G401.6 (cell line): ENCODE data around the gene WRNIP1.
"Not testable (repeated sequence)": the region's sequence is repeated elsewhere in the genome, so short reads cannot be mapped to it uniquely, and the experiment has no call there.

Experiments
- FAIRE-seq: peaks from 2 replicates; lab custom pipeline; 2012; peaks lifted over from hg19 to GRCh38; lab: Jason Lieb, UNC

Gene WRNIP1

GRCh38 chr6:2741756-2742155 is 23.4 kb upstream of the WRNIP1 start:
- FAIRE-seq, result no peak

DNA sequence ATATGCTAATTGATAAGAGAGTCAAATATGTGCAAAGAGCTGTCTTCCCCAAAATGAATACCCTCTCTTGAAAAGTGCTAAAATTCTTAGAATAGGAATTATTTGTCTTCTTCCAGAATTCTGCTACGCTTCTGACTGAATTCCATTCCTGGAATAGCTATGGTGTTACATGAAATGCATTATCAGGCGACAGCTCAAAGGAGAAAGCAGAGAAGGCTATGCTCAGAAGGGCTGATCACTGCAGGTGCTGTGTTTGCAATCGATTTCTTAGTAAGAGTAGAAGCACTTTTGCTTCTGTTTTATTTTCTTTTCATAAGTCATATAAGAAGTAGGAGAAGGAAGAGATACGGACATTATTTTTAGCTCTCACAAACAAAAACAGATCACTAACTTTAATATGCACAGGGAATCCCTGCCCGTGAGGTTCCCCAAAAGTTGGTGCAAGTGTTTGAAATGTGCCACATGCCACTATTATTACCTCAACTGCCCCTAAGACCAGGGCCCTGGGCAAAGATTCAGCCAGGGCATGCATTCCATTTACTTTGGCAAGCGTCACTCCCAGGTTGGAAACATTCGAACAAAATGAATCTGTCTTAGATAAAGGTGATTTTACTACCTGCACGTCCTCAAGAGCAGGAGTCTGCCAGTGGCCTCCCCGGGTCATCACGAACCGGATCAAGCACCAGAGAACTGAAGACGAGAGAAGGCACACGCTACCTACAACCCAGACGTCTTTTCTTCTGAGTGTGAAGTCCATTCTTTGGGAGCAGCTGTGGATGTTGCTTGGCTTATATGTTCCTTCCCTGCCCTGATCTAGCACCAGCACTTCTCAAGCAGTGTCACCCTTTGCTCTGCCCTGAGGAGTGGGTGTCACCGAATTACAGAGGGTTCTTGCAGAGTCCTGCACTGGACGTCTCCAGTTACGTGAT is 21.6 kb upstream of the WRNIP1 start:
- FAIRE-seq, result no peak

DNA sequence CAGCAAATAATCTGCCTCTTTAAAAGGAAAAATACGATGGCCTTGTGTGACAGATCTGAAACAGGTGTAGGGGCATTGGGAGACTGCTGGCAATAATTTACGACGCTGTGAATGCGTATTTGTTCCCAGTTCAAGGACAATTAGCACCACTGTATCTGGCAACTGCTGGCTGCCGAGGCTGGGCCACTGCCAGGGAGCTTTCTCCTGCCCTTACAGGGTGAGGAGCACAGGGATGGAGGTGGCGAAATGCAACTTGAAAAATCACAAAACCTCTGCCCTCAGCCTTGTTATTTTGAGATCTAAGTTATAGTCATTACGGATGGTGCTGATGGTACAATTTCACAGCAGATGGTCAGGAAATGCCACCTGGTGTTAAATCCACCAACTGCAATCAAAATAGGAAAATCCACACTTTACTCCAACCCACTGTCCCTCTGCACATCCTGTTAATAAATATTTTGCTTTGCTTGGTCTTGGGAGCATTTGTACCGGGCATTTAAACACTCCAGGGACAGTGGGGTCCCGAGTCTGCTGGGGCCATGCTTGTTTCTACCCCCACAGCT is 20.9 kb upstream of the WRNIP1 start:
- FAIRE-seq, result no peak

- no peak for FAIRE-seq
These were observed 20.4 kb upstream of the WRNIP1 start for GRCh38 chr6:2744778-2745177.

DNA sequence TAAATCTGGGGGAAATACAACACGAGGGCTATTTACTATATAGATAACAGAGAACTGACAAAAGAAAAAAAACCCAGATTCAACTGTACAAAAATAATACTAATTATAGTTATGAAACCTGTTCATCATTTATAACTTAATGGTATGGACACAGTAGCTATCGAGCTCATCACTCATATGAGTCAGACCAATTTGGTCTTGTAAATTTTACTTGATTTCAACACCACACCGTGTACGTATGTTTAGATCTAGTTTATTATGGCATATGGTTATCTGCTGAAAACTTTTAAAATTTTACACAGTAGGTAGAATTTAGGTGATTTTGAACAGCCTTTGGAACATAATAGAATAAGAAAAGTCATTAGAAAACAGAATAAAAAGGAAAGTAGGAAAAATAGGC is 19.9 kb upstream of the WRNIP1 start:
- FAIRE-seq, result peak; percentile 46

DNA sequence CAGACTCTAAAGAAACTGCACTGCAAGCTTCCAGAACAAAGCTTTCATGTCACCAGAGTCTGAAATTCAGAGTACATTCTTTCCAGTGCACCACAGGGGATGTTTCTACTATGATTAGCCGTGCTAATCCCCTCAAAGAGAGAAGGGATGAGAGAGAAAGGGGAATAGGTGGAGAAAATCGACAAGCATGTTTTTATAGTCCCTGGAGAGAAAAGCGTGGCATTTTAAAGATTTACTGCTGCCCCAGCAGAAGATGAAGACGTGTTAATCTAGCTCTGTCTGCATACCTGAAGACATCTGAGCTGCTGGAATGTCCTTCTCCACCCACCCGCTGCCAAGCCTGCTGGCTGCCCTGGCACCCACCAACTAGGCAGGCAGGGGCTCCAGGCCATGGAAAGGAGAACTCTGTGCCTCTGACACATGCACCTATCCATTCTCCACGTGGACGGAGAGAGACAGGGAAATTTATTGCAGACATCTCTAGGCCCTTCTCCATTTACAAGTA is 18.6 kb upstream of the WRNIP1 start:
- FAIRE-seq, result peak; percentile 67

- no peak for FAIRE-seq
These were observed 17.0 kb upstream of the WRNIP1 start for GRCh38 chr6:2748183-2748582.

- FAIRE-seq, result peak; percentile 96
These were observed 15.1 kb upstream of the WRNIP1 start for GRCh38 chr6:2749969-2750600.

GRCh38 chr6:2750832-2751231 is 14.4 kb upstream of the WRNIP1 start, which contains the start of gene MYLK4:
Gene MYLK4 (minus strand): TSS chr6:2750922. CDS start chr6:2749294, 1,628 bp downstream.
- no peak for FAIRE-seq

DNA sequence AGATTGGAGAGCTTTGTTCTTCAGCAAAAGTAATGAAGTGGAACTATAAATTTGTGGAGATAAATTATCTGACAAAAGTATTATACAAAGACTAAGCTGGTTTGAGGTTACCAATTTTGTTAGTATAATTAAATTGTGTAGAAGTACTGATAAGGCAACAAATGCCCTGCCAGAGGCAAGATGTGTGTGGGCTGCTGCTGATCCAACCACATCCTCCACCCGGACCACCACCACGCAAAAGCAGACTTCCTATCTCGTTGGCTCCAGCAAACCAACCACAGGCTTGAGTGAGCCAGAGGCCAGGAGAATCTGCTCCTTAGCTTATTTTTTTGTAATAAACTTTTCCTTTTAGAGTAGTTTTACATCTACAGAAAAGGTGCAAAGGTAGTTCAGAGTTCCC is 13.3 kb upstream of the WRNIP1 start:
- FAIRE-seq, result no peak

GRCh38 chr6:2752477-2753109 is 12.6 kb upstream of the WRNIP1 start:
- FAIRE-seq, result no peak

- no peak for FAIRE-seq
These were observed 12.1 kb upstream of the WRNIP1 start for GRCh38 chr6:2753110-2753489.

DNA sequence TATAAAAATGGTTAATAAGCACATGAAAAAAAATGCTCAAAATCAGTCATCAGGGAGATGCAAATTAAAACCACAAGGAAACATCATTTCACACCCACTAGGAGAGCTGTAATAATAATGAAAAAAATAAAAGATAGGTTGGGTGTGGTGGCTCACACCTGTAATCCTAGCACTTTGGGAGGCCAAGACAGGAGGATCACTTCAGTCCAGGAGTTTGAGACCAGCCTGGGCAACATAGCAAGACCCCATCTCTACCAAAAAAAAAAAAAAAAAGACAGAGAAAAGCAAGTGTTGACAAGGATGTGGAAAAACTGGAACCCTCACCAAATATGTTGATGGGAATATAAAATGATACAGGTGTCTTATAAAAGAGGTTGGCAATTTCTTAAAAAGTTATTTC is 11.4 kb upstream of the WRNIP1 start:
- no peak for FAIRE-seq

- no peak for FAIRE-seq
These were observed 10.8 kb upstream of the WRNIP1 start for GRCh38 chr6:2754393-2754792.

GRCh38 chr6:2754911-2755310 is 10.3 kb upstream of the WRNIP1 start:
- peak; percentile 25 for FAIRE-seq

- no peak for FAIRE-seq
These were observed 9.7 kb upstream of the WRNIP1 start for GRCh38 chr6:2755456-2755855.

- no peak for FAIRE-seq
These were observed 9.0 kb upstream of the WRNIP1 start for GRCh38 chr6:2756241-2756640.

DNA sequence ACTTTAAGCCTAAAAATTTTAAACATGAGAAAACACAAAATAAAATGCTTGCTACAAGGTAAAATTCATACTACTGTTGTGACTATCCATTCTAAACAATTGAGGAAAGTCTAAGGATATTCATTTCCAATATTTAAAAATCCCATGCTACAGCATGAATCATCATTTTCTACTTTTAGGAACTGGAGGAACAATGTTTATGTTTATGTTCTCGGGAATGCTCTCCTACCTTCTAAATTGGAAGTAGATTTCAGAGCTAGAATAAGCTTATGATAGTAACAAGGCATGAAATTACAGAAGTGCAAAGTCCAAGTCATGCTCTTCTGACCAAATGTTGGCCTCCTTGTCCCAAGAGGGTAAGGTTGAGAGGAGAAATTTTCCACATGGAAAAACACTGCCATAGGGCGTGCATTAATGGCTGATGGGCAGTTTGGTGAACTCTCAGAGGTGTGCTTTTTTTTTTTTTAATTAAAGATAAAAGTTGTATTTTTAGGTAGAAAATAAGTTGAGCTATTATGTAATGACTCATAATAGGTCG is 8.4 kb upstream of the WRNIP1 start:
- FAIRE-seq, result no peak

GRCh38 chr6:2758980-2759379 is 6.2 kb upstream of the WRNIP1 start:
- FAIRE-seq, result no peak

GRCh38 chr6:2760882-2761842 is 4.0 kb upstream of the WRNIP1 start:
- FAIRE-seq, result no peak

- FAIRE-seq, result not testable (repeated sequence)
These were observed 2.3 kb upstream of the WRNIP1 start for GRCh38 chr6:2762868-2763267.
